Stomach smooth muscle (tissue), 2 donors: ENCODE results near the gene CHDH.

Experiments
- H3K27ac ChIP-seq: one replicate; pipeline ENCODE4 v1.7.0; 2013; ENCODE audit warnings: mild to moderate bottlenecking, low read length, inconsistent platforms
- H3K27me3 ChIP-seq, 2 donors: one replicate each; pipeline ENCODE4 v1.7.0; 2013; ENCODE audit warnings: low read length in 2 of 2; ENCODE audit not compliant: insufficient read depth in 2 of 2, control insufficient read depth in 1 of 2
- H3K36me3 ChIP-seq, 2 donors: one replicate each; pipeline ENCODE4 v1.7.0; 2013; ENCODE audit warnings: low read length in 2 of 2; ENCODE audit not compliant: control insufficient read depth in 2 of 2, insufficient read depth in 2 of 2
- H3K4me1 ChIP-seq: one replicate; pipeline ENCODE4 v1.7.0; 2013; ENCODE audit warnings: low read length; ENCODE audit not compliant: control insufficient read depth, insufficient read depth
- H3K4me3 ChIP-seq, 2 donors: one replicate each; pipeline ENCODE4 v1.7.0; 2013; ENCODE audit warnings: low read length in 2 of 2
- H3K9ac ChIP-seq, 2 donors: one replicate each; pipeline ENCODE4 v1.7.0; 2013; ENCODE audit warnings: low read length in 2 of 2, mild to moderate bottlenecking in 1 of 2
- H3K9me3 ChIP-seq, 2 donors: one replicate each; pipeline ENCODE4 v1.7.0; 2013; ENCODE audit warnings: low read length in 2 of 2; ENCODE audit not compliant: control insufficient read depth in 2 of 2
- donor health status: healthy.
- donor health status: Pancreatic carcinoma.

CHDH gene

GRCh38 chr3:53850895-53851294 is 4.7 kb upstream of the CHDH start:
- no peaks in the 10 kb centered on the region for H3K36me3 ChIP-seq
- no peak overlapping the region for H3K27ac ChIP-seq
- H3K4me3 ChIP-seq: no peak overlapping the region
- no peaks in the 10 kb centered on the region for H3K9me3 ChIP-seq
- no peak overlapping the region for H3K9ac ChIP-seq
- H3K4me1 ChIP-seq: peaks cover 11% of the 10 kb centered on the region
- H3K27me3 ChIP-seq: peaks cover 0 to 13% of the 10 kb centered on the region in 2 donors

- peaks cover 0 to 13% of the 10 kb centered on the region in 2 donors for H3K27me3 ChIP-seq
- H3K27ac ChIP-seq: no peak overlapping the region
- no peak overlapping the region for H3K4me3 ChIP-seq
- H3K36me3 ChIP-seq: no peaks in the 10 kb centered on the region
- H3K9ac ChIP-seq: no peak overlapping the region
- no peaks in the 10 kb centered on the region for H3K9me3 ChIP-seq
- H3K4me1 ChIP-seq: peaks cover 11% of the 10 kb centered on the region
Measured at GRCh38 chr3:53849916-53850315, 3.7 kb upstream of the CHDH start.

- no peaks in the 10 kb centered on the region for H3K9me3 ChIP-seq
- peaks cover 11% of the 10 kb centered on the region for H3K4me1 ChIP-seq
- no peak overlapping the region for H3K27ac ChIP-seq
- no peaks in the 10 kb centered on the region for H3K36me3 ChIP-seq
- peaks cover 0 to 13% of the 10 kb centered on the region in 2 donors for H3K27me3 ChIP-seq
- H3K4me3 ChIP-seq: peak overlapping the region; percentile 67 to 81
- H3K9ac ChIP-seq: no peak overlapping the region
Measured at GRCh38 chr3:53846851-53847155, 584 bp upstream of the CHDH start.

GRCh38 chr3:53845881-53846133 is 412 bp downstream of the CHDH start:
- no peak overlapping the region for H3K27ac ChIP-seq
- peaks cover 0 to 13% of the 10 kb centered on the region in 2 donors for H3K27me3 ChIP-seq
- no peaks in the 10 kb centered on the region for H3K9me3 ChIP-seq

GRCh38 chr3:53845103-53845880 is 927 bp downstream of the CHDH start:
- peaks cover 5% of the 10 kb centered on the region for H3K4me1 ChIP-seq
- peak overlapping the region; percentile 67 to 81 for H3K4me3 ChIP-seq
- no peaks in the 10 kb centered on the region for H3K36me3 ChIP-seq
- peaks cover 0 to 13% of the 10 kb centered on the region in 2 donors for H3K27me3 ChIP-seq
- no peaks in the 10 kb centered on the region for H3K9me3 ChIP-seq
- peak overlapping the region; percentile 44 to 71 for H3K9ac ChIP-seq
- no peak overlapping the region for H3K27ac ChIP-seq

More at GRCh38 chr3:53845881-53846133, 412 bp downstream of the CHDH start:
- Histone ChIP-seq H3K36me3 (no peaks in the 10 kb centered on the region), H3K4me1 (peaks cover 6% of the 10 kb centered on the region), H3K4me3 (peak overlapping the region; percentile 67 to 81), H3K9ac (peak overlapping the region; percentile 44 to 71)

GRCh38 chr3:53844262-53845102 is 1.7 kb downstream of the CHDH start:
- Histone ChIP-seq H3K27me3 (peaks cover 0 to 13% of the 10 kb centered on the region in 2 donors), H3K36me3 (no peaks in the 10 kb centered on the region), H3K27ac (no peak overlapping the region), H3K4me3 (no peak overlapping the region), H3K4me1 (peaks cover 5% of the 10 kb centered on the region), H3K9ac (no peak overlapping the region), H3K9me3 (no peaks in the 10 kb centered on the region)

GRCh38 chr3:53843195-53844177 is 2.7 kb downstream of the CHDH start:
- Histone ChIP-seq H3K9me3 (no peaks in the 10 kb centered on the region), H3K36me3 (no peaks in the 10 kb centered on the region), H3K4me1 (peaks cover 5% of the 10 kb centered on the region), H3K27me3 (peaks cover 0 to 13% of the 10 kb centered on the region in 2 donors), H3K9ac (no peak overlapping the region), H3K4me3 (no peak overlapping the region), H3K27ac (no peak overlapping the region)

GRCh38 chr3:53842436-53843194 is 3.6 kb downstream of the CHDH start:
- Histone ChIP-seq H3K4me1 (peaks cover 5% of the 10 kb centered on the region), H3K27me3 (peaks cover 0 to 5% of the 10 kb centered on the region in 2 donors), H3K9me3 (no peaks in the 10 kb centered on the region), H3K27ac (no peak overlapping the region), H3K4me3 (no peak overlapping the region), H3K9ac (no peak overlapping the region), H3K36me3 (no peaks in the 10 kb centered on the region)

- H3K4me1 ChIP-seq: no peaks in the 10 kb centered on the region
Measured at GRCh38 chr3:53841296-53841695, 4.9 kb downstream of the CHDH start.

GRCh38 chr3:53837331-53837730 is 8.9 kb downstream of the CHDH start:
- no peak overlapping the region for H3K27ac ChIP-seq
- H3K36me3 ChIP-seq: no peaks in the 10 kb centered on the region
- no peaks in the 10 kb centered on the region for H3K27me3 ChIP-seq
- H3K9ac ChIP-seq: no peak overlapping the region
- H3K4me1 ChIP-seq: no peaks in the 10 kb centered on the region
- H3K9me3 ChIP-seq: no peaks in the 10 kb centered on the region
- H3K4me3 ChIP-seq: no peak overlapping the region

More at GRCh38 chr3:53841296-53841695, 4.9 kb downstream of the CHDH start:
- no peak overlapping the region for H3K9ac ChIP-seq
- no peaks in the 10 kb centered on the region for H3K27me3 ChIP-seq
- H3K27ac ChIP-seq: no peak overlapping the region
- H3K4me3 ChIP-seq: no peak overlapping the region
- H3K36me3 ChIP-seq: no peaks in the 10 kb centered on the region
- H3K9me3 ChIP-seq: no peaks in the 10 kb centered on the region
